Stimulated activated memory B cell treated with anti-CD40 and anti-IgM and Interleukin-4, amounts not matched to agents 10 μg/mL and 1 μg/mL and 100 μg/mL, for 72 hours (primary cell): Measurements from ENCODE around the gene SPN.
"Not testable (repeated sequence)": the region's sequence is repeated elsewhere in the genome, so short reads cannot be mapped to it uniquely, and the experiment has no call there.

Source experiments
- ATAC-seq: fragments of 150-1000 bp; cut with Tn5 transposase; 2 replicates; pipeline ENCODE4 v1.10.0; 2021
- H3K27ac Mint-ChIP-seq: one replicate; pipeline ENCODE4 v1.8.0; 2022; ENCODE audit warnings: mild to moderate bottlenecking, mixed read lengths
- H3K27me3 Mint-ChIP-seq: one replicate; pipeline ENCODE4 v1.8.0; 2022; ENCODE audit warnings: mixed read lengths
- H3K36me3 Mint-ChIP-seq: one replicate; pipeline ENCODE4 v1.8.0; 2022; ENCODE audit warnings: mixed read lengths
- H3K4me1 Mint-ChIP-seq: one replicate; pipeline ENCODE4 v1.8.0; 2022; ENCODE audit warnings: mixed read lengths
- H3K4me3 Mint-ChIP-seq: one replicate; pipeline ENCODE4 v1.8.0; 2022; ENCODE audit warnings: mild to moderate bottlenecking, moderate library complexity, mixed read lengths
- H3K9me3 Mint-ChIP-seq: one replicate; pipeline ENCODE4 v1.8.0; 2022; ENCODE audit warnings: mixed read lengths

Gene SPN

DNA sequence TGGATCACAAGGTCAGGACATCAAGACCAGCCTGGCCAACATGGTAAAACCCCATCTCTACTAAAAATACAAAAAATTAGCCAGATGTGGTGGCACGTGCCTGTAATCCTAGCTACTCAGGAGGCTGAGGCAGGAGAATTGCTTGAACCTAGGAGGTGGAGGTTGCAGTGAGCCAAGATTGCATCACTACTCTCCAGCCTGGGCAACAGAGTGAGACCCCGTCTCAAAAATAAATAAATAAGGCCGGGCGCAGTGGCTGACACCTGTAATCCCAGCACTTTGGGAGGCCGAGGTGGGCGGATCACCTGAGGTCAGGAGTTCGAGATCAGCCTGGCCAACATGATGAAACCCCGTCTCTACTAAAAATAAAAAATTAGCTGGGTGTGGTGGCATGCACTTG is 24.3 kb upstream of the SPN start:
- not testable (repeated sequence) for H3K27me3 Mint-ChIP-seq, H3K36me3 Mint-ChIP-seq, H3K27ac Mint-ChIP-seq, ATAC-seq, H3K9me3 Mint-ChIP-seq, H3K4me3 Mint-ChIP-seq
- peaks cover 29% of the 10 kb centered on the region for H3K4me1 Mint-ChIP-seq

DNA sequence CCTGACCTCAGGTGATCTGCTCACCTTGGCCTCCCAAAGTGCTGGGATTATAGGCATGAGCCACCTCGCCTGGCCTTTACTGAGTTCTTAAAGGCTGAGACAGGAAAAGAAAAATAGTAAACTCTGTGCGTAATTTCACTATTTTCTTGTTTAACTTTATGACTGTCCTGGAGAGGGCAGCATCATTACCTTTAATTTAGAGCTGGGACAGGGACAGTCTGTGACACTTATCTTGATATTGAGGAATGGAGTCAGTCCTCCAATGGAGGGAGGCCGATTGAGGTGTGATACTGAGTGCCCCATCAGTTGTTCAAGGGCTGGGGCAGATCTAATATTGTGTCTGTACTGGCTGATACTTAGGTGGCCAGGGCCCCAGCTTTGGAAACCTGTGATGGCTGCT is 21.5 kb upstream of the SPN start:
- peaks cover 2% of the 10 kb centered on the region for H3K9me3 Mint-ChIP-seq
- no peaks in the 10 kb centered on the region for H3K27me3 Mint-ChIP-seq
- H3K36me3 Mint-ChIP-seq, result no peaks in the 10 kb centered on the region
- H3K4me1 Mint-ChIP-seq, result peaks cover 53% of the 10 kb centered on the region
- H3K4me3 Mint-ChIP-seq, result no peak overlapping the region
- ATAC-seq, result no peak
- H3K27ac Mint-ChIP-seq, result peak overlapping the region; percentile 83

DNA sequence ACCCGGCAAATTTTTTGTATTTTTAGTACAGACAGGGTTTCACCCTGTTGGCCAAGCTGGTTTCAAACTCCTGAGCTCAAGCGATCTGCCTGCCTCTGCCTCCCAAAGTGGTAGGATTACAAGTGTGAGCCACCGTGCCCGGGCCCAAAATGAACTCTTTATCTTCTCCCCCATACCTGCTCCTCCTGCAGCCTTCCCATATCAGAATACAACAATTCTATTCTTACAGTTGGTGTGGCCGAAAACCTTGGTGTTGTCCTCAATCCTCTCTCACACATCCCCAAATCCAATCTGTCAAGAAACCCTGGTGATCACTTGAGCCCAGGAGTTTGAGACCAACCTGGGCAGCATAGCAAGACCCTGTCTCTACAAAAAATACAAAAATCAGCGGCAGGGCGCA is 19.5 kb upstream of the SPN start:
- peaks cover 53% of the 10 kb centered on the region for H3K4me1 Mint-ChIP-seq
- H3K27me3 Mint-ChIP-seq, result no peaks in the 10 kb centered on the region
- H3K9me3 Mint-ChIP-seq, result peaks cover 2% of the 10 kb centered on the region
- no peak for ATAC-seq
- H3K4me3 Mint-ChIP-seq, result no peak overlapping the region
- H3K27ac Mint-ChIP-seq, result peak overlapping the region; percentile 98
- H3K36me3 Mint-ChIP-seq, result no peaks in the 10 kb centered on the region

DNA sequence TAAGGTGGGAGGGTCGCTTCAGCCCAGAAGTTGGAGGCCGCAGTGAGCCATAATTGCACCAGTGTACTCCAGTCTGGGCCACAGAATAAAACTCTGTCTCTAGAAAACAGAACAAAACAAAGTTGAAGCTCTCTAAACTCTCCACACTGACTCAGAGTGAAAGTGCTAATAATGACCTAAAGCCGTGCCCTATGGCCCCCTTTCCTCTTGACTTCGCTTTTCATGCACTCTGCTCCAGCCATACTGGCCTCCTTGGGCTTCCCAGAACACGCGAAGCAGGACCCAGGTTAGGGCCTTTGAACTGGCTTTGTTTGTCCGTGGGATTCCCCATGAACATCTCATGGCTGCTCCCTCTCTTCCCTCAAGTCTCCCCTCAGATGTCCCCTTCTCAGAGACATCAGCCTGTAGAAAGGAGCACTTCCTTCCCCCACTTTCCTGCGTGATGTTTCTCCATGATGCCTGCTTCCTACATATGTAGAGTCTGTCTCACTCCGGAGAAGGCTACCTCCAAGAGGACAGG is 18.6 kb upstream of the SPN start:
- H3K27ac Mint-ChIP-seq, result peak overlapping the region; percentile 98
- ATAC-seq, result peak; percentile 88

DNA sequence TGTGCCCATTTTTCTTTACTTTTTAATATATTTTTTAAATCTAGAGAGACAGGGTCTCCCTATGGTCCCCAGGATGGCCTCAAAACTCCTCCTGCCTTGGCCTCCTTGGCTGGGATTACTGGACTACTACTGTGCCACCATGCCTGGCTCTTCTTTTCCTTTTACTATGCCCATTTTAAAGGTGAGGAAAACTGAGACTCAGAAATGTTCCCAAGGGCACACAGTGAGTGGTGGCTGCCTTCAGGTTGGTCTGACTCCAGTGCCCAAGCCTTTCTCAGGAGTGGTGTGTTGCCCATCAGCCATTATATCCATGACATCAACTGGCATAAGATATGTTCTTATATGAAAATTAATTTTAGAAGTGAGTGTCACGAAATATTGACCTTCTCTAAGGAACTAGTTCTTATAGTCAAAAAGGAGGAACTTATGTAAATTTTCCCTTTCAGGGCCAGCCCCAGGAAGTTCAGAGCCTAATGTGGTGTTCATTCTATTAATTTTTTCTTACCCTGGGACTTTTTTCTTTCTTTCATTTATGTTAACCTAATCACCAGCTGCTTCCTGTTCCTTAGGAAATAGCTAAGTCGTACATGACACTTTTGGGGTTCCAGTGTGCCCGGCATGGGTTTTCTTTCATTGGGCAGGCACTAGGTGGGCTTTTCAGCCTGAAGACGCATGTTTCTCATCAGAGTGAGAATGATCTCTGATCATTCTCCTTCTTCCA is 17.9 kb upstream of the SPN start:
- no peaks in the 10 kb centered on the region for H3K36me3 Mint-ChIP-seq
- no peaks in the 10 kb centered on the region for H3K27me3 Mint-ChIP-seq
- H3K4me1 Mint-ChIP-seq, result peaks cover 59% of the 10 kb centered on the region
- H3K9me3 Mint-ChIP-seq, result peaks cover 2% of the 10 kb centered on the region
- H3K4me3 Mint-ChIP-seq, result peak overlapping the region; percentile 65
- peak overlapping the region; percentile 98 for H3K27ac Mint-ChIP-seq
- peak; percentile 76 for ATAC-seq

More for the DNA sequence above, 18.6 kb upstream of the SPN start:
- H3K36me3 Mint-ChIP-seq, result no peaks in the 10 kb centered on the region
- H3K4me1 Mint-ChIP-seq, result peaks cover 53% of the 10 kb centered on the region
- peak overlapping the region; percentile 44 for H3K4me3 Mint-ChIP-seq
- no peaks in the 10 kb centered on the region for H3K27me3 Mint-ChIP-seq
- H3K9me3 Mint-ChIP-seq, result peaks cover 2% of the 10 kb centered on the region

DNA sequence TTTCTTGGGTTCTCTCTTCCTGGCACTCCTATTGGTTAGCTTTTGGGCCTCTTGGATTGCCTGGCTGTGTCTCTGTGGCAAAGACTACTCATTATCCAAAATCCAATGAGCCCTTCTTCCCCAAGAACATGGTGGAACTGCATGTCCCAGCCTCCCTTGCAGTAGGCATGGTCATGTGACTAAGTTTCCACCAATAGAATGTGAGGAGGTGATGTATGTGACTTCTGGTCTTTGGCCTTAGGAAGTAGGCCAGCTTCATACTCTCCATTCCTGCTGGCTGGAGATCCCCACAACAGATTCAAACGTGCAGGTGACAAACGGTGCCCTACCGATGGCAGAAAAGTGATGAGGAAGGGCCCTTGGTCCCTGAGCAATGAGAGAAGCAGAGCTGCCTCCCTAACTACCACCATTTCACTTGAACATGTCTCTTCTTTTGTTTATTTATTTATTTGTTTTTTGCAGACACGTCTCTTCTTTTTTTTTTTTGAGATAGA is 17.3 kb upstream of the SPN start:
- peaks cover 2% of the 10 kb centered on the region for H3K9me3 Mint-ChIP-seq
- peak overlapping the region; percentile 98 for H3K27ac Mint-ChIP-seq
- no peaks in the 10 kb centered on the region for H3K27me3 Mint-ChIP-seq
- peaks cover 53% of the 10 kb centered on the region for H3K4me1 Mint-ChIP-seq
- H3K36me3 Mint-ChIP-seq, result no peaks in the 10 kb centered on the region
- ATAC-seq, result peak; percentile 66
- H3K4me3 Mint-ChIP-seq, result peak overlapping the region; percentile 22

DNA sequence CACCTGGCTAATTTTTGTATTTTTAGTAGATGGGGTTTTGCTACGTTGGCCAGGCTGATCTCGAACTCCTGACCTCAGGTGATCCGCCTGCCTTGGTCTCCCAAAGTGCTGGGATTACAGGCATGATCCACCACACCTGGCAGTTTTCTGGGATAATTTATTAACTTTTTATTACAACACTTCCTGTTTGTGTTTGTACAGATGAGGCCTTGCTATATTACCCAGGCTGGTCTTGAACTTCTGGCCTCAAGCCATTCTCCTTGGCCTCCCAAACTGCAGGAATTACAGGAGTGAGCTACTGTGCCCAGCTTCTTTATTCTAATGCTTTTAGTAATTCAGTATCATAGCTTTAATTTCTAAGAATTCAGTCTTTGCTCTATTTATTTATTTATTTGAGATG is 16.1 kb upstream of the SPN start:
- no peak for ATAC-seq

DNA sequence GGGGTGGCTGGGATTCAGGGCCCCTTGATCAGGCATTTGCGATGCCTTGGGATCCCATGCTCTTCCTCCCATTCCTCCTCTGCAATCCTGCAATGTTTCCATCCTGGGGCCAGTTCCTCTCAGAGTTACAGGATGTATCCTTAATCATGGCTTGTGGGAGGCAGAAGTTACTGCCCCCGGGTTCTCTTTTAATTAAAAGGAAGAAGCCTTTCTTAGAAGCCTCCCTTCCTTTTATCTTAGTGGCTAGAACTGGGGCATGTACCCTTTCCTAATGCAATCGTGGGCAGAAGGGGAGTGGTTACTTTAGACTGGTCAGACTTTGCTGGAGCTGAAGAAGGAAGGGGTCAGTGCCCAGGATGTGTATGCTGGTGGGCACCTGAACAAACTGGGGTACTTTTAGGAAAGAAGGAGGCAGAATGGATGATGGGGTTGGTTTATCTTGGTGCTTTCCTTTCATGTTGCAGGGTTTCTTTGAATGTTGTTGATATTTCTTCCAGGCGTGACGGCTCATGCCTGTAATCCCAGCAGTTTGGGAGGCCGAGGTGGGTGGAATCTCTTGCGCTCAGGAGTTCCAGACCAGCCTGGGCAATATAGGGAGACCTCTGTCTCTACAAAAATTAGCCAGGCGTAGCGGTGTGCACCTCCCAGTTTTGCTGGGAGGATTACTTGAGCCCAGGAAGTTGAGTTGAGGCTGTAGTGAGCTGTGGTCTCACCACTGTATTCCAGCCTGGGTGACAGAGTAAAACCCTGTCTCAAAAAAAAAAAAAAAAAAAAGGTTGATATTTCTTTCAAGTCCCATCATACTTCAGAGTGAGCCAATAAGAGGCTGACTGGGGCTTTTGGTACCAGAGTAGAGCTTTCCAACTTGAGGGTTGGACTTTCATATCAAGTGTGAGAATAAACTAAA is 13.2 kb upstream of the SPN start:
- Mint-ChIP-seq H3K9me3 (peaks cover 2% of the 10 kb centered on the region), H3K4me1 (peaks cover 41% of the 10 kb centered on the region), H3K36me3 (no peaks in the 10 kb centered on the region), H3K27me3 (no peaks in the 10 kb centered on the region), H3K27ac (peak overlapping the region; percentile 72), H3K4me3 (no peak overlapping the region)
- no peak for ATAC-seq

More for the DNA sequence above, 16.1 kb upstream of the SPN start:
- H3K27me3 Mint-ChIP-seq, result no peaks in the 10 kb centered on the region
- peaks cover 41% of the 10 kb centered on the region for H3K4me1 Mint-ChIP-seq
- no peak overlapping the region for H3K27ac Mint-ChIP-seq
- H3K36me3 Mint-ChIP-seq, result no peaks in the 10 kb centered on the region
- H3K4me3 Mint-ChIP-seq, result no peak overlapping the region
- H3K9me3 Mint-ChIP-seq, result peaks cover 2% of the 10 kb centered on the region

DNA sequence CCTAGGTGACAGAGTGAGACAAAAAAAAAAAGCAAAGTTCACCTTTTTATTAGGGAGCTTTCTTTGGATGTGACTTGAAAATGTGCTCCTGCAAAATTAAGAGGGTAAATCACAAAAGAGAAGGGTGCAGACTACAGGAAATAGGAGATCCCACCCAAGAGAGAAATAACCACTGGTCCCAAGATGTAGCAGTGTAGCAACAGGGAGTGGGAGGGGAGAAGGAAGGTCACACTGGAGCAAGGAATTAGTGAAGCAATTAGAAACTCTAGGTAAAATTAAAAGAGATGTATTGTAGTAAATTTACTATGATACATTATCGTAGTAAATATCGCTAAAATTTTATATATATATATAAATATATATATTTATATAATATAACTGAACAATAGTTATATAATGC is 12.3 kb upstream of the SPN start:
- Mint-ChIP-seq H3K27ac (no peak overlapping the region), H3K27me3 (no peaks in the 10 kb centered on the region), H3K4me3 (no peak overlapping the region), H3K9me3 (no peaks in the 10 kb centered on the region), H3K4me1 (peaks cover 38% of the 10 kb centered on the region), H3K36me3 (no peaks in the 10 kb centered on the region)
- ATAC-seq, result no peak

DNA sequence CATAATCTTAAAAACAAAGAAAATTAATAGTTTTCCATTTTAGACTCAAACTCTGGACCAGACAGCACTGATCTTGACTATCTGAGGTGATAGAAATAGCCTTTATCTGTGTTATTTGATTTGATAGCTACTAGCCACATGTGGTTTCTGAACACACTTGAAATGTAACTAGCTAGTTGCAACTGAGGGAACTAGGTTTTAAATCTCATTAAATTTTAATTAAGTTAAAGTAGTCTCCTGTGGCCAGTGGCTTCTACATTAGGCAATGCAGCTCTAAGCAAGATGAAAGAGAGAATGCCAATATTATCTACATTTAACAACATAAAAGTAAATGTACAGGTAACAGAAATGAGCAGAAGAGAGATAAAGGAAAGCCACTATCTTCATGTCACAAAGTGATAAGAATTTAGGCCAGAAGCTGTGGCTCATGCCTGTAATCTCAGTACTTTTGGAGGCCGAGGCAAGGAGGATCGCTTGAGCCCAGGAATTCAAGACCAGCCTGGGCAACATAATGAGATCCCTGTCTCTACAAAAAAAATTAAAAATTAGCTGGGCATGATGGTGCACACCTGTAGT is 11.2 kb upstream of the SPN start:
- peaks cover 32% of the 10 kb centered on the region for H3K4me1 Mint-ChIP-seq
- H3K9me3 Mint-ChIP-seq, result no peaks in the 10 kb centered on the region
- H3K4me3 Mint-ChIP-seq, result no peak overlapping the region
- no peaks in the 10 kb centered on the region for H3K27me3 Mint-ChIP-seq
- no peak for ATAC-seq
- peak overlapping the region; percentile 86 for H3K27ac Mint-ChIP-seq
- H3K36me3 Mint-ChIP-seq, result no peaks in the 10 kb centered on the region

DNA sequence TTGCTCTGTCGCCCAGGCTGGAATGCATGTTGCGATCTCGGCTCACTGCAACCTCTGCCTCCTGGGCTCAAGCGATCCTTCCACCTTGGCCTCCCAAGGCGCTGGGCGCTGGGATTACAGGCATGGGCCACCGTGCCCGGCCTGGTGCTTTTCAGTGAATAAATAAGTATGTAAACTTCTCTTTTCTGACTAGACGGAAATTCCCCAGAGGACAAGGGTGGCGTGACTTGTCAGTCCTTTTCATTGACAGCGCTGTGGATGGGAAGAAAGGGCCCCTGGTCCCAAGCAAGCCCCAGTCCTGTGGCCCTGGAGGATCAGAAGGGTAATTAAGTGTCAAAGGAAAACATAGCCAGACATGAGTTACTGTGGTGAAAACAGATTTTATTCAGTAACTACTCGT is 9.6 kb upstream of the SPN start:
- Mint-ChIP-seq H3K27ac (peak overlapping the region; percentile 86), H3K4me3 (peak overlapping the region; percentile 62), H3K9me3 (no peaks in the 10 kb centered on the region), H3K4me1 (peaks cover 32% of the 10 kb centered on the region), H3K27me3 (no peaks in the 10 kb centered on the region), H3K36me3 (no peaks in the 10 kb centered on the region)
- ATAC-seq, result peak; percentile 92

DNA sequence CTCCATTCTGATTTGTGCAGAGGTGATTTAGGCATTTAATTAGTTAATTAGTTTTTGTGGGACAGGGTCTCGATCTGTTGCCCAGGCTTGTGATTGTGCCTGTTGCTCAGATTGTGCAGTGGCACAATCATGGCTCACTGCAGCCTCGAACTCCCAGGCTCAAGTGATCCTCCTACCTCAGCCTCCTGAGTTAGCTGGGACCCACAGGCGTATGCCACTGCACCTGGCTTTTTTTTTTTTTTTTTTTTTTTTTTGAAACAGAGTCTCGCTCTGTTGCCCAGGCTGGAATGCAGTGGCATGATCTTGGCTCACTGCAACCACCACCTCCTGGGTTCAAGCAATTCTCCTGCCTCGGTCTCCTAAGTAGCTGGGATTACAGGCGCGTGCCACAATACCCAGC is 9.2 kb upstream of the SPN start:
- not testable (repeated sequence) for H3K27me3 Mint-ChIP-seq, ATAC-seq, H3K9me3 Mint-ChIP-seq, H3K36me3 Mint-ChIP-seq
- Mint-ChIP-seq H3K4me1 (peaks cover 32% of the 10 kb centered on the region), H3K27ac (peak overlapping the region; percentile 86), H3K4me3 (peak overlapping the region; percentile 62)

DNA sequence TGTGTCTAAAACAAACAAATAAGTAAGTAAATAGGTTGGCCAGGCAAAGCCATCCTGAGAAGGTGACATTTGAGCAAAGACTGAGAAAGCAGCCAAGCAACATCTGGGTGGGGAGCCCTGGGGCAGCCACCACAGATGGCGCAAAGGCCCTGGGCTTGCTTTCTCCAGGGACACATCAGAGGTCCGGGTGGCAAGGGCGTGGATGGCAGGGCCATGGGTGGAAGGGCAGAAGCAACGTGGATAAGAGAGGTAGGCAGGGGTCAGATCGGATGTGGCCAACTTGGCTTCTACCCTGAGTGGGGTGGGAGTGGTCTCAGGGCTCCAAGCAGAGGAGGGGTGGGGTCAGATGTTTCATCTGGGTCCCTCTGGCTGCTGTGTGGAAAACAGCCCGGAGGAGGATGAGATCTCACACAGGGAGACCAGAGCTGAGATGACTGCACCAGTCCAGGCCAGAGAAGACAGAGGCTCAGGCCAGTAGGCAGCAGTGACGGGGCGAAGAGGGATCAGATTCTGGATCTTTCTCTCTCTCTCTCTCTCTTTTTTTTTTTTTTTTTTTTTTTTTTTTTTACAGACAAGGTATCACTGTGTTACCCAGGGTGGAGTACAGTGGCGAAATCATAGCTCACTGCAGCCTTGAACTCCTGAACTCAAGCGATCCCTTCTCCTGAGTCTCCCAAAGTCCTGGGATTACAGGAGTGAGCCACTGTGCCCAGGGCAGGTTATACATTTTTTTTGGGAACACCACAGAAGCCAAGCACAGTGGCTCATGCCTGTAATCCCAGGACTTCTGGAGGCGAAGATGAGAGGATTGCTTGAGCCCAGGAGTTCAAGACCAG is 6.1 kb upstream of the SPN start:
- Mint-ChIP-seq H3K9me3 (no peaks in the 10 kb centered on the region), H3K4me1 (peaks cover 34% of the 10 kb centered on the region), H3K36me3 (no peaks in the 10 kb centered on the region), H3K27me3 (no peaks in the 10 kb centered on the region), H3K27ac (peak overlapping the region; percentile 1), H3K4me3 (no peak overlapping the region)
- peak; percentile 39 for ATAC-seq

DNA sequence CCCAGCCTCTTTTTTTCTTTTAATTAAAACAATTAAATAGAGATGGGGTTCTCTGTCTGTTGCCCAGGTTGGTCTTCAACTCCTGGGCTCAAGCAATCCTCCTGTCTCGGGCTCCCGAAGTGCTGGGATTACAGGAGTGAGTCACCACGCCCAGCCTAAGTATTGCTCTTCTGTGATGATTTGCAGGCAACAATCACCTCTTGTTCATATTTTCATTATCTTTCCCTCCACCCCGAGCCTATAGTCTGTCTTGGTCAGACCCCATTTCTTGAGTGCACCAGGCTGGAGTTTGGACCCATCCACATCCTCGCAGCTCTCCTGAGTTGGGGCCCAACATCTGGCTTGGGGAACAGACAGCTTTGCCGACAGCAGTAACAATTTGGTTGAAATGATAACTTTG is 4.3 kb upstream of the SPN start:
- Mint-ChIP-seq H3K4me1 (peaks cover 41% of the 10 kb centered on the region), H3K9me3 (no peaks in the 10 kb centered on the region), H3K36me3 (no peaks in the 10 kb centered on the region), H3K27ac (no peak overlapping the region), H3K4me3 (no peak overlapping the region), H3K27me3 (no peaks in the 10 kb centered on the region)
- no peak for ATAC-seq
